Body of pancreas (tissue), 4 donors: ENCODE data around the gene SYK. TPM values are rescaled to one million over a fixed set of nuclear protein-coding genes. Genes with fewer than 3 reads are reported as not detected.

Source experiments
- ATAC-seq: fragments of 150-250 bp; one replicate; pipeline ENCODE4 v1.9.1; 2016
- DNase-seq, 4 donors: peaks; one replicate each; pipeline ENCODE4 v3.0.0-alpha.2; 2019
- H3K27ac ChIP-seq, 4 donors: fragments of 200-600 bp; sonication (generic); 1 replicate in 3 of 4; 2 replicates in 1 of 4; pipeline versions ENCODE4 v1.5.1 to v1.6.1; 2016 to 2019; ENCODE audit warnings: mild to moderate bottlenecking in 1 of 4, mixed read lengths in 1 of 4, moderate library complexity in 1 of 4
- H3K27me3 ChIP-seq, 2 donors: fragments of 200-600 bp; sonication (generic); one replicate each; pipeline ENCODE4 v1.6.0; 2016; ENCODE audit warnings: mild to moderate bottlenecking in 1 of 2
- H3K36me3 ChIP-seq, 2 donors: fragments of 200-600 bp; sonication (generic); replicated peaks in 1 of 2; 2 replicates each; pipeline ENCODE4 v1.5.1; 2016; ENCODE audit warnings: low read depth in 2 of 2; ENCODE audit not compliant: insufficient read depth in 1 of 2
- H3K4me1 ChIP-seq: fragments of 200-600 bp; sonication (generic); one replicate; pipeline ENCODE4 v1.6.0; 2016
- H3K4me3 ChIP-seq, 2 donors: fragments of 200-600 bp; sonication (generic); 1 replicate in 1 of 2; 2 replicates in 1 of 2; pipeline ENCODE4 v1.5.1; 2016 to 2019
- H3K9me3 ChIP-seq, 3 donors: fragments of 200-600 bp; sonication (generic); 1 replicate in 2 of 3; 2 replicates in 1 of 3; pipeline ENCODE4 v1.5.1; 2016
- POLR2A ChIP-seq, 3 donors: fragments of 450-650 bp; IDR thresholded peaks; one replicate each; pipeline ENCODE4 v1.6.1; 2016; ENCODE audit warnings: antibody characterized with exemption in 3 of 3, mild to moderate bottlenecking in 2 of 3
- WGBS, 2 donors: methylation state at CpG; one replicate each; pipeline ENCODE4 v1.1.5; 2017; 5-methylcytosine and 5-hydroxymethylcytosine counted together
- intact Hi-C: fragments of 100-400 bp; cut with DNase I; formaldehyde crosslinking; loops from one replicate; pipeline ENCODE4 v1.15.1; 2023
- total RNA-seq, 2 donors: library from RNA; depleted of rRNA; stranded (reverse); fragments of >200 nt; gene quantifications; one replicate each; pipeline ENCODE4 v1.1.0, GENCODE V29; 2016
- TF ChIP-seq, protein P1 (sequence below), 7 experiments: fragments of 450-650 bp in 4 of 7; fragments of 200-600 bp in 3 of 7; sonication (generic) in 3 of 7; IDR thresholded peaks; one replicate each; pipeline ENCODE4 v1.5.1; 2016 to 2019; ENCODE audit warnings: antibody characterized with exemption in 7 of 7

SYK gene
- total RNA-seq, 2 donors from 2014 or later, result 10.5 to 11.2 TPM

DNA sequence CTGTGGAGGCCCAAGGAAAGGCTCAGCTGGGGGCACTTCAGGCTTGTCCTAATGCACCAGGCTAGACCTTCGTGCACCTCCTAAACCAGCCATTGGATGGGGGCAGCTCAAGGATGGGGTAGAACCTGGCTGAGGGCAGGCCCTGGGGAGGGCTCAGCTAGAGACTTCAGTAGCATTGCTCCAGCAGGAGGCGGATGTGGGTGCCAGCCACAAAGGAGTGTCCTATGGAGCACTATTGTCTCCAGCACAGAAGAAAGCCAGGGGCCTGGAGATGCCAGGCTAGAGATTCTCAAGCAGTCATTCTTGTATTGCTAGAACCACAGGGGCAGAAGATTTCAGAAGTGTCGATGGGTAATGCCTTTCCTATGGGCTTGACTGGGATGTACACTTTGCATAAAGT lies 131.8 kb downstream of the SYK start:
- H3K27me3 ChIP-seq, result no peaks in the 10 kb centered on the region
- no peak overlapping the region for H3K4me3 ChIP-seq
- TF ChIP-seq, protein P1, sequence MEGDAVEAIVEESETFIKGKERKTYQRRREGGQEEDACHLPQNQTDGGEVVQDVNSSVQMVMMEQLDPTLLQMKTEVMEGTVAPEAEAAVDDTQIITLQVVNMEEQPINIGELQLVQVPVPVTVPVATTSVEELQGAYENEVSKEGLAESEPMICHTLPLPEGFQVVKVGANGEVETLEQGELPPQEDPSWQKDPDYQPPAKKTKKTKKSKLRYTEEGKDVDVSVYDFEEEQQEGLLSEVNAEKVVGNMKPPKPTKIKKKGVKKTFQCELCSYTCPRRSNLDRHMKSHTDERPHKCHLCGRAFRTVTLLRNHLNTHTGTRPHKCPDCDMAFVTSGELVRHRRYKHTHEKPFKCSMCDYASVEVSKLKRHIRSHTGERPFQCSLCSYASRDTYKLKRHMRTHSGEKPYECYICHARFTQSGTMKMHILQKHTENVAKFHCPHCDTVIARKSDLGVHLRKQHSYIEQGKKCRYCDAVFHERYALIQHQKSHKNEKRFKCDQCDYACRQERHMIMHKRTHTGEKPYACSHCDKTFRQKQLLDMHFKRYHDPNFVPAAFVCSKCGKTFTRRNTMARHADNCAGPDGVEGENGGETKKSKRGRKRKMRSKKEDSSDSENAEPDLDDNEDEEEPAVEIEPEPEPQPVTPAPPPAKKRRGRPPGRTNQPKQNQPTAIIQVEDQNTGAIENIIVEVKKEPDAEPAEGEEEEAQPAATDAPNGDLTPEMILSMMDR (IDR thresholded peaks at IDR 0.05), result no peak
- TF ChIP-seq POLR2A (IDR thresholded peaks at IDR 0.05), result no peak
- H3K9me3 ChIP-seq, result no peaks in the 10 kb centered on the region
- H3K36me3 ChIP-seq, result no peaks in the 10 kb centered on the region
- intact Hi-C loops, result no loop called here
- DNase-seq (no peak), ATAC-seq (no peak)
- WGBS, 2 donors, result 67 to 74% methylated on average over 3 of the region's 3 CpGs
- no peaks in the 10 kb centered on the region for H3K4me1 ChIP-seq
- no peak overlapping the region for H3K27ac ChIP-seq

DNA sequence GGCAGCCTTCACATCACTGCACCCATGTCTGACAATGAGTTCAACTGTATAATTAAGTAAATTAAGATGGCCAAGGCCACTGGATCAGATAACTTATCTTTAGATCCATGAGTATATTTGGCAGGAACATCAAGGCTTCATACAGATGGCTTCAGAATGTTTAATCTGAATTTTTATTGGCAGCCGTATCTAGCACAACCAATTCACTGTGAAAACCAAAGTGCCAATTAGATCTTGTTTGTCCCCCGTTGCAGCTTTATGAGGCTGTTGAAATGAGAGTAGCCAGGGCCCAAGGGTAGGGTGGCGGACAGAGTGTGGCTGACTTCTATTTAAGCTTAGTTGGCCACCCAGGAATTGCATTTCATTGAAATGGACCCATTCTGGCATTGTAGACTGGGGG lies 137.7 kb downstream of the SYK start:
- ATAC-seq (no peak), DNase-seq (no peak)
- Histone ChIP-seq H3K4me3 (no peak overlapping the region), H3K27ac (no peak overlapping the region), H3K4me1 (no peaks in the 10 kb centered on the region), H3K27me3 (no peaks in the 10 kb centered on the region), H3K9me3 (no peaks in the 10 kb centered on the region), H3K36me3 (no peaks in the 10 kb centered on the region)
- WGBS, 2 donors, result 70 to 83% methylated on average over 3 of the region's 3 CpGs
- TF ChIP-seq POLR2A (IDR thresholded peaks at IDR 0.05), result no peak
- TF ChIP-seq, protein P1 (IDR thresholded peaks at IDR 0.05), result no peak
- intact Hi-C loops, result no loop called here

DNA sequence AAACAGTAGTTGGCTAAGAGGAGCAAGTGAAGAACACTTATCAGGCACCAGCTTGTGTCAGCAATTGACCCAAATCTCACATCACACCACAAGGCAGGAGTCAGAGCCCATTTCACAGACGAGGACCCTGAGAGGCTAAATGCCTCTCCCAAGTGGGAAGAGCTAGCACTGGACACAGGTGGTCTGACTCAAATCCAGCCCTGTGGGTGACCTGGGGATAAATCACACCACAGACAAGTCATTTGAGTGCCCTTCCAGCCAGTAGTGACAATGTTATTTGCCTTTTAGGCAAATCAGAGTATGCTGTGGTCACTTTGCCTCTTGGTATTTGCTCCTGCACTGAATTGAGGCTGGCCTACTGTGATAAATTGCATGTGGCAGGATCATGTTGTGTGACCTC lies 138.7 kb downstream of the SYK start:
- no peak overlapping the region for H3K4me3 ChIP-seq
- 62 to 100% methylated on average over 1 of the region's 1 CpG for WGBS, 2 donors
- DNase-seq, result no peak
- no peaks in the 10 kb centered on the region for H3K4me1 ChIP-seq
- no peak for TF ChIP-seq POLR2A (IDR thresholded peaks at IDR 0.05)
- TF ChIP-seq, protein P1 (IDR thresholded peaks at IDR 0.05), result no peak
- no peak overlapping the region for H3K27ac ChIP-seq
- no peak for ATAC-seq
- H3K36me3 ChIP-seq, result no peaks in the 10 kb centered on the region
- no peaks in the 10 kb centered on the region for H3K27me3 ChIP-seq
- no peaks in the 10 kb centered on the region for H3K9me3 ChIP-seq
- intact Hi-C loops, result no loop called here

DNA sequence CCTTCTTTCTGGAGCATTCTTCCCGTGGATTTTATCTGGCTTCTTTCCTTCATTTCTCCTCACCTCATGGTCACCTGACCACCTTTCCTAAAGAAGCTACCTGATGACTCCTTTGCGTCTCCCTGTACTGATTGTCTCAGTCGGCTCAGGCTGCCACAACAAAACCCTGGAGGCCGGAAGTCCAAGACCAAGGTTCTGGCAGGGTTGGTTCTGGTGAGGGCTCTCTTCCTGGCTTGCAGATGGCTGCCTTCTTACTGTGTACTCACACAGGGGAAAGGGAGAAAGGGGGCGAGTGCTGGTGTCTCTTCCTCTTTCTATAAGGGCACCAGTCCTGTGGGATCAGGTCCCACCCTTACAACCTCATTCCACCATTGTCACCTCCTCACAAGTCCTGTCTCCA lies 140.0 kb downstream of the SYK start:
- Histone ChIP-seq H3K9me3 (no peaks in the 10 kb centered on the region), H3K27me3 (no peaks in the 10 kb centered on the region), H3K4me3 (no peak overlapping the region), H3K4me1 (no peaks in the 10 kb centered on the region), H3K36me3 (no peaks in the 10 kb centered on the region), H3K27ac (no peak overlapping the region)
- ATAC-seq (no peak), DNase-seq (no peak)
- intact Hi-C loops, result no loop called here
- TF ChIP-seq, protein P1 (IDR thresholded peaks at IDR 0.05), result no peak
- 62 to 78% methylated on average over 5 of the region's 5 CpGs for WGBS, 2 donors

DNA sequence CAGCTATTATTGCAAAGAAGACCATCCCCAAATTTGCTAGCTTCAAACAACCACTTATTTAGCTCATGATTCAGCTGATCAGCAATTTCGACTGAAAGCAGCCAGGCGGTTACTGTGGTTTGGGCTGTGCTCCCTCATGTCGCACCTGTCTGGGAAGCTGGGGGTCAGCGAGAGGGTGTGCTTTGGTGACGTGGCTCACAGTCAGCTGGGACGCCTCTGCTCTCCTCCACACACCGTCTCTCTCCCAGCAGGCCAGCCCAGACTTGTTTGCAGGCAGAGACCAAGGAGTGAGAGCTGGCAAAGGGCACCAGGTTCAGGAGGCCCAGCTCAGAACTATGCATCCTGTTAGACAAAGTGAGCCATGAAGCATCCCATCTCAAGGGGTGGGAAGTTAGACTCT lies 140.9 kb downstream of the SYK start:
- Histone ChIP-seq H3K9me3 (no peaks in the 10 kb centered on the region), H3K4me3 (no peak overlapping the region), H3K4me1 (no peaks in the 10 kb centered on the region), H3K36me3 (no peaks in the 10 kb centered on the region), H3K27me3 (no peaks in the 10 kb centered on the region), H3K27ac (no peak overlapping the region)
- 65 to 68% methylated on average over 6 to 7 of the region's 7 CpGs for WGBS, 2 donors
- TF ChIP-seq POLR2A (IDR thresholded peaks at IDR 0.05), result no peak
- TF ChIP-seq, protein P1 (IDR thresholded peaks at IDR 0.05), result no peak
- ATAC-seq, result no peak
- no peak for DNase-seq
- intact Hi-C loops, result no loop called here
